ENCODE results near the gene MSTO1. TPM values are rescaled to one million over a fixed set of nuclear protein-coding genes. Genes with fewer than 3 reads are reported as not detected.
"Not testable (repeated sequence)": the region's sequence is repeated elsewhere in the genome, so short reads cannot be mapped to it uniquely, and the experiment has no call there.

Gene MSTO1
- total RNA-seq, 2 experiments from 2014 or later, result 68.6 to 82.9 TPM

GRCh38 chr1:155652951-155653350, 42.9 kb downstream of the MSTO1 start:
- Histone ChIP-seq H2AFZ (ENCODE audit: low read length) (no peak overlapping the region), H3K9me3 (ENCODE audit: low read length) (0 out of 2 replicates have a peak, but pooled peaks cover 5% of the 10 kb centered on the region), H3K9me2 (ENCODE audit: insufficient read depth, low read length) (no peaks in the 10 kb centered on the region), H3K36me3 (ENCODE audit: insufficient read depth, low read length) (peaks cover 10% of the 10 kb centered on the region), H3K27ac (ENCODE audit: low read depth, low read length, poor library complexity, severe bottlenecking) (no peak overlapping the region), H3K79me2 (ENCODE audit: insufficient read depth, low read depth, low read length) (no peaks in the 10 kb centered on the region), H4K20me1 (ENCODE audit: insufficient read depth, low read length) (no peaks in the 10 kb centered on the region), H3K4me3 (ENCODE audit: low read depth, low read length, poor library complexity, severe bottlenecking) (no peak overlapping the region), H3K4me2 (ENCODE audit: low read length) (no peak overlapping the region), H3K4me1 (ENCODE audit: insufficient read depth, low read length, poor library complexity, severe bottlenecking) (no peaks in the 10 kb centered on the region)
- intact Hi-C loops (cut with micrococcal nuclease; ENCODE audit: unreplicated experiment), result no loop called here
- no peak for TF ChIP-seq EZH2phosphoT487 (IDR thresholded peaks at IDR 0.05; ENCODE audit: borderline replicate concordance, low read depth, low read length)
- no peak for TF ChIP-seq CTCF (conservative IDR thresholded peaks at IDR 0.05; ENCODE audit: low read length)
- DNase-seq (ENCODE audit: low spot score), result no peak
- no TSS peak for BruUV-seq (replicated peaks)
- CTCF ChIA-PET (ENCODE audit: unreplicated experiment), result no interaction called here
- POLR2A ChIA-PET, result no interaction called here

- Histone ChIP-seq H3K27ac (ENCODE audit: low read depth, low read length, poor library complexity, severe bottlenecking) (no peak overlapping the region), H3K9me3 (ENCODE audit: low read length) (no peaks in the 10 kb centered on the region), H3K36me3 (ENCODE audit: insufficient read depth, low read length) (peaks cover 49% of the 10 kb centered on the region), H4K20me1 (ENCODE audit: insufficient read depth, low read length) (no peaks in the 10 kb centered on the region), H2AFZ (ENCODE audit: low read length) (no peak overlapping the region), H3K4me3 (ENCODE audit: low read depth, low read length, poor library complexity, severe bottlenecking) (no peak overlapping the region), H3K4me2 (ENCODE audit: low read length) (no peak overlapping the region), H3K4me1 (ENCODE audit: insufficient read depth, low read length, poor library complexity, severe bottlenecking) (no peaks in the 10 kb centered on the region), H3K9me2 (ENCODE audit: insufficient read depth, low read length) (no peaks in the 10 kb centered on the region), H3K79me2 (ENCODE audit: insufficient read depth, low read depth, low read length) (no peaks in the 10 kb centered on the region)
- intact Hi-C loops (cut with micrococcal nuclease; ENCODE audit: unreplicated experiment), result no loop called here
- no peak for TF ChIP-seq CTCF (conservative IDR thresholded peaks at IDR 0.05; ENCODE audit: low read length)
- TF ChIP-seq EZH2phosphoT487 (IDR thresholded peaks at IDR 0.05; ENCODE audit: borderline replicate concordance, low read depth, low read length), result no peak
- no peak for DNase-seq (ENCODE audit: low spot score)
- ChIA-PET CTCF (ENCODE audit: unreplicated experiment) (no interaction called here), POLR2A (no interaction called here)
- BruUV-seq (replicated peaks), result no TSS peak
Observed at GRCh38 chr1:155657463-155657862, 47.4 kb downstream of the MSTO1 start.

GRCh38 chr1:155661239-155661638, 51.2 kb downstream of the MSTO1 start:
- CTCF ChIA-PET (ENCODE audit: unreplicated experiment); H3K27ac ChIP-seq (ENCODE audit: low read depth, low read length, poor library complexity, severe bottlenecking); H4K20me1 ChIP-seq (ENCODE audit: insufficient read depth, low read length); H3K9me3 ChIP-seq (ENCODE audit: low read length); H3K4me3 ChIP-seq (ENCODE audit: low read depth, low read length, poor library complexity, severe bottlenecking); intact Hi-C loops (cut with micrococcal nuclease; ENCODE audit: unreplicated experiment); H3K4me2 ChIP-seq (ENCODE audit: low read length); DNase-seq (ENCODE audit: low spot score); H3K9me2 ChIP-seq (ENCODE audit: insufficient read depth, low read length); BruUV-seq (replicated peaks); H3K4me1 ChIP-seq (ENCODE audit: insufficient read depth, low read length, poor library complexity, severe bottlenecking); H3K79me2 ChIP-seq (ENCODE audit: insufficient read depth, low read depth, low read length); POLR2A ChIA-PET; H2AFZ ChIP-seq (ENCODE audit: low read length): not testable (repeated sequence)
- H3K36me3 ChIP-seq (ENCODE audit: insufficient read depth, low read length), result peaks cover 86% of the 10 kb centered on the region

Small RNA genes lying within 50 kb of the gene (small RNA-seq; reads per million reads assigned to genes)
- gene AL353807.4, result not detected

Other genes with a start within 250 kb of the MSTO1 start
- 33.2 and 34.4 TPM in 2 replicates for gene ASH1L, start 47.4 kb upstream of the MSTO1 start, total RNA-seq (2014; rRNA removed; shearing (Covaris generic))
- 49.6 and 54.8 TPM in 2 replicates for gene ASH1L, start 47.4 kb upstream of the MSTO1 start, total RNA-seq (2022)
- gene YY1AP1, start 78.6 kb downstream of the MSTO1 start, total RNA-seq (2014; rRNA removed; shearing (Covaris generic)), result 83.0 and 84.6 TPM in 2 replicates
- gene YY1AP1, start 78.6 kb downstream of the MSTO1 start, total RNA-seq (2022), result 76.0 and 83.8 TPM in 2 replicates
- 110 and 114 TPM in 2 replicates for gene DAP3, start 78.9 kb downstream of the MSTO1 start, total RNA-seq (2014; rRNA removed; shearing (Covaris generic))
- 178 and 187 TPM in 2 replicates for gene DAP3, start 78.9 kb downstream of the MSTO1 start, total RNA-seq (2022)
- 44.9 and 46.0 TPM in 2 replicates for gene GON4L, start 247.0 kb downstream of the MSTO1 start, total RNA-seq (2014; rRNA removed; shearing (Covaris generic))
- 78.0 and 80.0 TPM in 2 replicates for gene GON4L, start 247.0 kb downstream of the MSTO1 start, total RNA-seq (2022)
- gene SYT11, start 249.3 kb downstream of the MSTO1 start, total RNA-seq (2014; rRNA removed; shearing (Covaris generic)), result 41.6 and 41.8 TPM in 2 replicates
- gene SYT11, start 249.3 kb downstream of the MSTO1 start, total RNA-seq (2022), result 56.8 and 60.8 TPM in 2 replicates

Data from OCI-LY7 (cell line).